CD4-positive, alpha-beta T cell (primary cell): Measurements from ENCODE around the gene ARHGAP26. TPM values are rescaled to one million over a fixed set of nuclear protein-coding genes. Genes with fewer than 3 reads are reported as not detected.
"Not testable (repeated sequence)": the region's sequence is repeated elsewhere in the genome, so short reads cannot be mapped to it uniquely, and the experiment has no call there.

Experiments used
- ATAC-seq: fragments of 200-7000 bp; cut with Tn5 transposase; one replicate; pipeline ENCODE4 v1.10.0; 2022; ENCODE audit warnings: mild to moderate bottlenecking; ENCODE audit not compliant: poor library complexity
- CTCF ChIA-PET: fragments of 350-600 bp; sonication (Branson Sonifier 250); formaldehyde crosslinking; loops from one replicate; lab custom pipeline; 2021; ENCODE audit warnings: antibody characterized with exemption, inconsistent platforms; lab: Charles Lee
- POLR2A ChIA-PET: fragments of 350-600 bp; sonication (Branson Sonifier 250); formaldehyde crosslinking; loops from one replicate; lab custom pipeline; 2021; ENCODE audit warnings: antibody characterized with exemption, inconsistent platforms; lab: Charles Lee
- DNase-seq, 14 experiments: peaks; one replicate each; pipeline ENCODE4 v3.0.0-alpha.2; 2013 to 2020; ENCODE audit warnings: mixed read lengths in 2 of 14
- H3K27ac ChIP-seq, 2 donors: one replicate each; pipeline versions ENCODE4 v1.5.1 to v1.7.0; 2013; ENCODE audit warnings: low read length in 2 of 2, low read depth in 1 of 2, mild to moderate bottlenecking in 1 of 2
- H3K27me3 ChIP-seq, 2 experiments: 1 replicate in 1 of 2; 2 replicates in 1 of 2; pipeline versions ENCODE4 v1.6.1 to v1.7.0; 2013; ENCODE audit warnings: low read length in 2 of 2, control low read depth in 1 of 2, mild to moderate bottlenecking in 1 of 2, moderate library complexity in 1 of 2; ENCODE audit not compliant: insufficient read depth in 2 of 2, control insufficient read depth in 1 of 2
- H3K36me3 ChIP-seq: one replicate; pipeline ENCODE4 v1.6.1; 2013; ENCODE audit warnings: low read length, control low read depth; ENCODE audit not compliant: insufficient read depth
- H3K4me1 ChIP-seq: one replicate; pipeline ENCODE4 v1.6.1; 2013; ENCODE audit warnings: low read length, control low read depth; ENCODE audit not compliant: insufficient read depth
- H3K4me3 ChIP-seq: one replicate; pipeline ENCODE4 v1.5.1; 2013; ENCODE audit warnings: mild to moderate bottlenecking, low read length, moderate library complexity
- H3K9me3 ChIP-seq, 2 experiments: 1 replicate in 1 of 2; 2 replicates in 1 of 2; pipeline versions ENCODE4 v1.6.1 to v1.7.0; 2013; ENCODE audit warnings: low read length in 2 of 2, mild to moderate bottlenecking in 2 of 2, control low read depth in 1 of 2, moderate library complexity in 1 of 2; ENCODE audit not compliant: control insufficient read depth in 1 of 2, insufficient read depth in 1 of 2
- H3K27ac Mint-ChIP-seq: one replicate; pipeline ENCODE4 v1.8.0; 2020; ENCODE audit warnings: mixed read lengths
- H3K27me3 Mint-ChIP-seq: one replicate; pipeline ENCODE4 v1.8.0; 2021; ENCODE audit warnings: mixed read lengths
- H3K36me3 Mint-ChIP-seq: one replicate; pipeline ENCODE4 v1.8.0; 2021; ENCODE audit warnings: low read depth, mixed read lengths
- H3K4me1 Mint-ChIP-seq: one replicate; pipeline ENCODE4 v1.8.0; 2021; ENCODE audit warnings: low read depth, mixed read lengths
- H3K4me3 Mint-ChIP-seq: one replicate; pipeline ENCODE4 v1.8.0; 2020; ENCODE audit warnings: mild to moderate bottlenecking, mixed read lengths
- H3K9me3 Mint-ChIP-seq: one replicate; pipeline ENCODE4 v1.8.0; 2020; ENCODE audit warnings: mixed read lengths
- intact Hi-C, 2 experiments: fragments of 100-400 bp; cut with DNase I in 1 of 2; cut with micrococcal nuclease in 1 of 2; formaldehyde crosslinking; loops; one replicate each; pipeline versions ENCODE4 v1.15.1 to v1.9.0; 2023 to 2025; cut with DNase I, micrococcal nuclease
- total RNA-seq, 174 experiments: library from RNA in 2 of 174; stranded (reverse) in 2 of 174; gene quantifications; one replicate each; pipeline ENCODE4 v1.2.3 and lab custom pipeline; 2021 to 2026
- TF ChIP-seq, protein P1 (sequence below): fragments of 200-600 bp; IDR thresholded peaks from one replicate; pipeline ENCODE4 v1.8.0; 2022; ENCODE audit warnings: antibody characterized with exemption, mild to moderate bottlenecking

ARHGAP26 gene
- total RNA-seq, 2 experiments from 2014 or later: 24.9 to 27.3 TPM

DNA sequence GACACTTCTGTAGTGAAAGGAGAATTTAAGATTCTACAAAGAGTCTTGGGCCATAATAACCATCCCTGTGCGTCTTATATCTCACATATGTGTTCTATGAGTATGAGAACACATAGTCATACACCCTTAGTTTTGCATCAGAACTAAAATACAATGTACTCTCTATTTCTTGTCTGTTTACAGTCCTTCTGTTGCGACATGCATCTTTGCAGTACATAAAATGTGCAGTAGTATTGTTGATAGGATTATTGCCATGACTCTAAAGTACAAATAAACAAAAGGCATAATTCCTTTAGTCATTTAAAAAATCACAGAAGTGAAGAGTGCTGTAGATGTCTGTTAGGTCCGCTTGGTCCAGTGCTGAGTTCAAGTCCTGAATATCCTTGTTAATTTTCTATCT is 431.4 kb downstream of the ARHGAP26 start:
- Mint-ChIP-seq H3K27ac (no peak overlapping the region), H3K9me3 (peaks cover 7% of the 10 kb centered on the region), H3K27me3 (no peaks in the 10 kb centered on the region), H3K4me3 (no peak overlapping the region), H3K36me3 (peaks cover 13% of the 10 kb centered on the region), H3K4me1 (no peaks in the 10 kb centered on the region)
- Histone ChIP-seq H3K27ac (no peak overlapping the region), H3K9me3 (peaks cover 0 to 7% of the 10 kb centered on the region in 2 experiments), H3K4me1 (no peaks in the 10 kb centered on the region), H3K27me3 (no peaks in the 10 kb centered on the region), H3K4me3 (no peak overlapping the region), H3K36me3 (no peaks in the 10 kb centered on the region)
- DNase-seq (no peak), ATAC-seq (no peak)
- intact Hi-C loops: no loop called here
- POLR2A ChIA-PET: no interaction called here
- TF ChIP-seq, protein P1, sequence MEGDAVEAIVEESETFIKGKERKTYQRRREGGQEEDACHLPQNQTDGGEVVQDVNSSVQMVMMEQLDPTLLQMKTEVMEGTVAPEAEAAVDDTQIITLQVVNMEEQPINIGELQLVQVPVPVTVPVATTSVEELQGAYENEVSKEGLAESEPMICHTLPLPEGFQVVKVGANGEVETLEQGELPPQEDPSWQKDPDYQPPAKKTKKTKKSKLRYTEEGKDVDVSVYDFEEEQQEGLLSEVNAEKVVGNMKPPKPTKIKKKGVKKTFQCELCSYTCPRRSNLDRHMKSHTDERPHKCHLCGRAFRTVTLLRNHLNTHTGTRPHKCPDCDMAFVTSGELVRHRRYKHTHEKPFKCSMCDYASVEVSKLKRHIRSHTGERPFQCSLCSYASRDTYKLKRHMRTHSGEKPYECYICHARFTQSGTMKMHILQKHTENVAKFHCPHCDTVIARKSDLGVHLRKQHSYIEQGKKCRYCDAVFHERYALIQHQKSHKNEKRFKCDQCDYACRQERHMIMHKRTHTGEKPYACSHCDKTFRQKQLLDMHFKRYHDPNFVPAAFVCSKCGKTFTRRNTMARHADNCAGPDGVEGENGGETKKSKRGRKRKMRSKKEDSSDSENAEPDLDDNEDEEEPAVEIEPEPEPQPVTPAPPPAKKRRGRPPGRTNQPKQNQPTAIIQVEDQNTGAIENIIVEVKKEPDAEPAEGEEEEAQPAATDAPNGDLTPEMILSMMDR: no peak
- CTCF ChIA-PET: no interaction called here

DNA sequence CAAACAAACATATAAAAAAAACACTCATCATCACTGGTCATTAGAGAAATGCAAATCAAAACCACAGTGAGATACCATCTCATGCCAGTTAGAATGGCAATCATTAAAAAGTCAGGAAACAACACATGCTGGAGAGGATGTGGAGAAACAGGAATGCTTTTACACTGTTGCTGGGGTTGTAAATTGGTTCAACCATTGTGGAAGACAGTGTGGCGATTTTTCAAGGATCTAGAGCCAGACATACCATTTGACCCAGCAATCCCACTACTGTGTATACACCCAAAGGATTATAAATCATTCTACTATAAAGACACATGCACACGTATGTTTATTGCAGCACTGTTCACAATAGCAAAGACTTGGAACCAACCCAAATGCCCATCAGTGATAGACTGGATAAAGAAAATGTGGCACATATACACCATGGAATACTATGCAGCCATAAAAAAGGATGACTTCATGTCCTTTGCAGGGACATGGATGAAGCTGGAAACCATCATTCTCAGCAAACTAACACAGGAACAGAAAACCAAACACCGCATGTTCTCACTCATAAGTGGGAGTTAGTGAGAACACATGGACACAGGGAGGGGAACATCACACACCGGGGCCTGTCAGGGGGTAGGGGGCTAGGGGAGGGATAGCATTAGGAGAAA is 433.3 kb downstream of the ARHGAP26 start:
- H3K9me3 Mint-ChIP-seq, POLR2A ChIA-PET, H3K4me3 Mint-ChIP-seq, H3K27me3 Mint-ChIP-seq, H3K27ac ChIP-seq, H3K4me1 ChIP-seq, H3K27me3 ChIP-seq, H3K36me3 Mint-ChIP-seq, DNase-seq, H3K27ac Mint-ChIP-seq, H3K9me3 ChIP-seq, H3K4me3 ChIP-seq, H3K4me1 Mint-ChIP-seq, CTCF ChIA-PET, intact Hi-C loops, H3K36me3 ChIP-seq, ATAC-seq: not testable (repeated sequence)

DNA sequence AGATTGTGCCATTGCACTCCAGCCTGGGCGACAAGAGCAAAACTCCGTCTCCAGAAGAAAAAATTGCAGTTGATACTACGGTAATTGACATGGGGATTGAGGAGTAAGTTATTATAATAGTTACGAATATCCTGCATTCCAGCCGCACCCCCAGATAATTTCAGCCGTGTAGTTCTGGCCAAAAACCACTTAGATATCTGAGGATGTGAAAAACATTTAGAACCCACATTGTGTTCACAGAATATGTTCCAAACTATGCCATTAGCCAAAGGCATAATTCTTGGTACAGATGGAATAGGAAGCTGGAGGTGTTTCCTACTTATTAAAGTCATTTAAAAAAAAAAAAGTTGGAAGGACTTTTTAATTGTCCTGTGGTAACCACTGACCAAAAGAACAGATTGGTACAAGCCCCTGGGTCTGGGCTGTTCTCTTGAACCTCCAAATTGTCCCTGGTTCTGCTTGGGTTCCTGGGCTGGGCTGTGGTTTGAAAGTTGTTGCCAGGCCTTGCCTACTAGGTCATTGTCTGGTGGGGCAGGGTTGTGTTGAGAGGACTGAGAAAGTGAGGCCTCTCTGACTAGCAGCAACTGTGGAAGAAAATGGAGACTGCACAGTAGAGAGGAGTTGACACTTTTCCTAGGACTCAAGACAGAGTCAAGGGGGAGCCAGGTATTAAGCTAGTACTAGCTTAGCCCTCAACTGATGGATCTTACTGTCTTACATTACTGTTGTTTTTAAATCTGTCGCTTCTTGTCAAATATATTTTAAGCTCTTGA is 434.5 kb downstream of the ARHGAP26 start:
- ChIA-PET CTCF (interaction anchor here (0.6 to 1.2 kb wide), 2 partner anchors 9 to 621 kb away, joined by 3 to 4 read pairs; no protein-coding TSS in a partner anchor), POLR2A (no interaction called here)
- no peaks in the 10 kb centered on the region for H3K9me3 Mint-ChIP-seq

More for the DNA sequence above, 434.5 kb downstream of the ARHGAP26 start:
- no peak for DNase-seq
- Histone ChIP-seq H3K36me3 (no peaks in the 10 kb centered on the region), H3K4me3 (no peak overlapping the region), H3K27me3 (no peaks in the 10 kb centered on the region), H3K4me1 (no peaks in the 10 kb centered on the region), H3K27ac (no peak overlapping the region), H3K9me3 (no peaks in the 10 kb centered on the region)
- ATAC-seq: no peak
- Mint-ChIP-seq H3K27me3 (no peaks in the 10 kb centered on the region), H3K27ac (no peak overlapping the region), H3K36me3 (peaks cover 10% of the 10 kb centered on the region), H3K4me1 (no peaks in the 10 kb centered on the region), H3K4me3 (no peak overlapping the region)
- intact Hi-C loops: no loop called here
- TF ChIP-seq, protein P1: no peak
